HG02852 (cell line): ENCODE results near the gene NUBP1.

Experiments used
- ATAC-seq: cut with Tn5 transposase; IDR thresholded peaks from one replicate; pipeline ENCODE4 v1.9.1; 2021; ENCODE audit warnings: mild to moderate bottlenecking, moderate library complexity; ENCODE audit not compliant: unreplicated experiment

The NUBP1 gene

GRCh38 chr16:10799736-10800135 lies 56.1 kb downstream of the NUBP1 start:
- no peak for ATAC-seq

GRCh38 chr16:10805334-10805733 lies 61.7 kb downstream of the NUBP1 start:
- peak; percentile 41 for ATAC-seq

GRCh38 chr16:10806698-10807097 lies 63.1 kb downstream of the NUBP1 start:
- no peak for ATAC-seq

- ATAC-seq: no peak
Observed at GRCh38 chr16:10808218-10808617, 64.6 kb downstream of the NUBP1 start.

GRCh38 chr16:10808850-10809249 lies 65.2 kb downstream of the NUBP1 start:
- ATAC-seq: no peak

- ATAC-seq: no peak
Observed at GRCh38 chr16:10809706-10810105, 66.1 kb downstream of the NUBP1 start.

- peak; percentile 78 for ATAC-seq
Observed at GRCh38 chr16:10812312-10813098, 68.9 kb downstream of the NUBP1 start.

- ATAC-seq: no peak
Observed at GRCh38 chr16:10813099-10813455, 69.4 kb downstream of the NUBP1 start.

GRCh38 chr16:10817514-10817913 lies 73.9 kb downstream of the NUBP1 start:
- ATAC-seq: no peak

- ATAC-seq: no peak
Observed at GRCh38 chr16:10817963-10818941, 74.6 kb downstream of the NUBP1 start, which contains the start of gene TVP23A. TVP23A (minus strand) TSS chr16:10818794; CDS start chr16:10818493, 301 bp downstream.
